Activated CD8-positive, alpha-beta T cell treated with anti-CD3 and anti-CD28 coated beads for 36 hours (primary cell): Measurements from ENCODE around the gene OR9Q1. TPM values are rescaled to one million over a fixed set of nuclear protein-coding genes. Genes with fewer than 3 reads are reported as not detected.

Experiments used
- ATAC-seq: fragments of 200-7000 bp; cut with Tn5 transposase; one replicate; pipeline ENCODE4 v1.10.0; 2021; ENCODE audit warnings: mild to moderate bottlenecking, moderate library complexity
- CTCF ChIA-PET: fragments of 350-600 bp; sonication (Branson Sonifier 250); formaldehyde crosslinking; loops from one replicate; lab custom pipeline; 2021; ENCODE audit warnings: antibody characterized with exemption; lab: Charles Lee
- POLR2A ChIA-PET: fragments of 350-600 bp; sonication (Branson Sonifier 250); formaldehyde crosslinking; loops from one replicate; lab custom pipeline; 2021; ENCODE audit warnings: antibody characterized with exemption; lab: Charles Lee
- DNase-seq: peaks from one replicate; pipeline ENCODE4 v3.0.0-alpha.2; 2020
- H3K27ac Mint-ChIP-seq: one replicate; pipeline ENCODE4 v1.8.0; 2021; ENCODE audit warnings: mild to moderate bottlenecking, mixed read lengths
- H3K27me3 Mint-ChIP-seq: one replicate; pipeline ENCODE4 v1.8.0; 2021; ENCODE audit warnings: mixed read lengths
- H3K36me3 Mint-ChIP-seq: one replicate; pipeline ENCODE4 v1.8.0; 2021; ENCODE audit warnings: low read depth, mixed read lengths
- H3K4me1 Mint-ChIP-seq: one replicate; pipeline ENCODE4 v1.8.0; 2021; ENCODE audit warnings: low read depth, mixed read lengths
- H3K4me3 Mint-ChIP-seq: one replicate; pipeline ENCODE4 v1.8.0; 2021; ENCODE audit warnings: mild to moderate bottlenecking, moderate library complexity, mixed read lengths
- H3K9me3 Mint-ChIP-seq: one replicate; pipeline ENCODE4 v1.8.0; 2021; ENCODE audit warnings: mixed read lengths
- CTCF ChIP-seq: fragments of 200-600 bp; IDR thresholded peaks from one replicate; pipeline ENCODE4 v1.8.0; 2022; ENCODE audit warnings: antibody characterized with exemption, mild to moderate bottlenecking
- intact Hi-C: fragments of 100-400 bp; cut with micrococcal nuclease; formaldehyde crosslinking; loops from one replicate; pipeline ENCODE4 v1.10.0; 2022
- total RNA-seq, 2 experiments: library from RNA; stranded (reverse); gene quantifications; one replicate each; pipeline ENCODE4 v1.2.3, GENCODE V29; 2021

OR9Q1 gene
- total RNA-seq, 2 experiments from 2014 or later, result not detected

GRCh38 chr11:57978686-57979531 is 44.8 kb upstream of the OR9Q1 start:
- TF ChIP-seq CTCF, result no peak
- H3K4me3 Mint-ChIP-seq, result no peak overlapping the region
- no peaks in the 10 kb centered on the region for H3K36me3 Mint-ChIP-seq
- ChIA-PET CTCF (no interaction called here), POLR2A (no interaction called here)
- intact Hi-C loops, result no loop called here
- peaks cover 5% of the 10 kb centered on the region for H3K27me3 Mint-ChIP-seq
- no peaks in the 10 kb centered on the region for H3K4me1 Mint-ChIP-seq
- DNase-seq, result no peak
- no peaks in the 10 kb centered on the region for H3K9me3 Mint-ChIP-seq
- no peak overlapping the region for H3K27ac Mint-ChIP-seq
- ATAC-seq, result no peak

- Mint-ChIP-seq H3K4me1 (no peaks in the 10 kb centered on the region), H3K36me3 (no peaks in the 10 kb centered on the region), H3K27me3 (peaks cover 5% of the 10 kb centered on the region), H3K27ac (no peak overlapping the region), H3K4me3 (no peak overlapping the region), H3K9me3 (no peaks in the 10 kb centered on the region)
- CTCF ChIA-PET, result no interaction called here
- POLR2A ChIA-PET, result no interaction called here
- ATAC-seq (no peak), DNase-seq (no peak)
- TF ChIP-seq CTCF, result no peak
- intact Hi-C loops, result no loop called here
These were observed 44.1 kb upstream of the OR9Q1 start for GRCh38 chr11:57979532-57980079.

GRCh38 chr11:57980201-57980600 is 43.5 kb upstream of the OR9Q1 start:
- H3K4me3 Mint-ChIP-seq, result no peak overlapping the region
- DNase-seq, result no peak
- intact Hi-C loops, result no loop called here
- H3K36me3 Mint-ChIP-seq, result no peaks in the 10 kb centered on the region
- no peak for TF ChIP-seq CTCF
- peaks cover 5% of the 10 kb centered on the region for H3K27me3 Mint-ChIP-seq
- H3K4me1 Mint-ChIP-seq, result no peaks in the 10 kb centered on the region
- H3K27ac Mint-ChIP-seq, result no peak overlapping the region
- no peaks in the 10 kb centered on the region for H3K9me3 Mint-ChIP-seq
- no peak for ATAC-seq
- POLR2A ChIA-PET, result no interaction called here
- CTCF ChIA-PET, result no interaction called here

GRCh38 chr11:57981536-57981935 is 42.1 kb upstream of the OR9Q1 start:
- ATAC-seq, result no peak
- ChIA-PET CTCF (no interaction called here), POLR2A (no interaction called here)
- no peak overlapping the region for H3K4me3 Mint-ChIP-seq
- TF ChIP-seq CTCF, result no peak
- H3K27me3 Mint-ChIP-seq, result peaks cover 5% of the 10 kb centered on the region
- intact Hi-C loops, result no loop called here
- no peak overlapping the region for H3K27ac Mint-ChIP-seq
- no peaks in the 10 kb centered on the region for H3K9me3 Mint-ChIP-seq
- H3K36me3 Mint-ChIP-seq, result no peaks in the 10 kb centered on the region
- no peak for DNase-seq
- H3K4me1 Mint-ChIP-seq, result no peaks in the 10 kb centered on the region

- H3K4me1 Mint-ChIP-seq, result no peaks in the 10 kb centered on the region
- no peaks in the 10 kb centered on the region for H3K9me3 Mint-ChIP-seq
- intact Hi-C loops, result no loop called here
- ATAC-seq, result no peak
- peaks cover 5% of the 10 kb centered on the region for H3K27me3 Mint-ChIP-seq
- ChIA-PET CTCF (no interaction called here), POLR2A (no interaction called here)
- H3K36me3 Mint-ChIP-seq, result no peaks in the 10 kb centered on the region
- no peak for DNase-seq
- H3K4me3 Mint-ChIP-seq, result no peak overlapping the region
- TF ChIP-seq CTCF, result no peak
- H3K27ac Mint-ChIP-seq, result no peak overlapping the region
These were observed 40.9 kb upstream of the OR9Q1 start for GRCh38 chr11:57982776-57983175.
